ENCODE data around the gene GPATCH8. TPM values are rescaled to one million over a fixed set of nuclear protein-coding genes. Genes with fewer than 3 reads are reported as not detected.

The GPATCH8 gene
- total RNA-seq = 75.6 to 77.1 TPM (median 76.3 TPM) in 3 replicates

DNA sequence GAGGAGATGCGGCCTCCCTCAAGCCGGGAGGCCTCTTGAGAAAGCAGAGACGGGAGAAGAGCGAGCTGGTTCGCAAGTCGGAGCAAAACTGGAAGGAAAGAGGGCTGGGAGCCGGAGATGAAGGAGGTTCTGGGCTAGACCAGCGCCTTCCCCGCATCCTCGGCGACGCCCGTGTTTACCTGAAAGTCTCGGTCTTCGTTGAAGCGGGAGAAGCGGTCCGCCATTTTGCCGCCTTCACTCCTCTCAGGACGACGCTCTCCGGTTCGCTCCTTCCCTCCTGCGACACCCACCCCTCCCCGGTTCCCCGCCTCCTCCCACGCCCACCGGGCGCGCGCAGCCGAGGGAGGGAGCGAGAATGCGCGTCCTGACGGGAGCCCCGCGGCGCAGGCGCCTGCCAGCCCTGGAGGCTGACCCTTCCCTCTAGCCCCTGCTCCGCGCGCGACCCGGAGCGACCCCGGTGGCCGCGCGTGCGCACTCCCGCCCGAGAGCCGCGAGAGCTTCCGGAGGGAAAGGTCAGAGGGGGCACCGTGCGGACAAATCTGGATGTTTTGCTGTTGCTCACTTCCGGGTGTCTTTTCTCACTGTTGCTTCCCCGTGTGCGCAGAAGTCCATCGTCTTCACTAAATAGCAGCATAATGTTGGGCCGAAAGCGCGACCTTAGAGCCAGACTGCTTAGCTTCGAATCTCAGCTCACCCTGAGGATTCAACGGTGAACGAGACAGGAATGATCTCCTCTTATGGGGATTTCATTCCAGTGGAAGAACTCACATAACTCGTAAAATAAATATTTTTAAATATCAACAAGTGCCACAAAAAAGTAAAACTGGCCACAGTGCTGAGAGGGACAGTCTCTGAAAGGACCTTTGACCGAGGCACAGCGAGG, at the start of gene GPATCH8:
Gene GPATCH8, minus strand, starts transcription at position 260 of the 883 bp plus-strand sequence. Its CDS starts 36 bp downstream, at position 224.
- peaks cover 10% of the 10 kb centered on the region for H3K27me3 Mint-ChIP-seq (ENCODE audit: low read depth)
- no peaks in the 10 kb centered on the region for H3K36me3 Mint-ChIP-seq
- H3K4me3 Mint-ChIP-seq = peak within 1 kb of the TSS; percentile 99
- TF ChIP-seq, protein P1, sequence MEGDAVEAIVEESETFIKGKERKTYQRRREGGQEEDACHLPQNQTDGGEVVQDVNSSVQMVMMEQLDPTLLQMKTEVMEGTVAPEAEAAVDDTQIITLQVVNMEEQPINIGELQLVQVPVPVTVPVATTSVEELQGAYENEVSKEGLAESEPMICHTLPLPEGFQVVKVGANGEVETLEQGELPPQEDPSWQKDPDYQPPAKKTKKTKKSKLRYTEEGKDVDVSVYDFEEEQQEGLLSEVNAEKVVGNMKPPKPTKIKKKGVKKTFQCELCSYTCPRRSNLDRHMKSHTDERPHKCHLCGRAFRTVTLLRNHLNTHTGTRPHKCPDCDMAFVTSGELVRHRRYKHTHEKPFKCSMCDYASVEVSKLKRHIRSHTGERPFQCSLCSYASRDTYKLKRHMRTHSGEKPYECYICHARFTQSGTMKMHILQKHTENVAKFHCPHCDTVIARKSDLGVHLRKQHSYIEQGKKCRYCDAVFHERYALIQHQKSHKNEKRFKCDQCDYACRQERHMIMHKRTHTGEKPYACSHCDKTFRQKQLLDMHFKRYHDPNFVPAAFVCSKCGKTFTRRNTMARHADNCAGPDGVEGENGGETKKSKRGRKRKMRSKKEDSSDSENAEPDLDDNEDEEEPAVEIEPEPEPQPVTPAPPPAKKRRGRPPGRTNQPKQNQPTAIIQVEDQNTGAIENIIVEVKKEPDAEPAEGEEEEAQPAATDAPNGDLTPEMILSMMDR (IDR thresholded peaks at IDR 0.05; ENCODE audit: unreplicated experiment) = no peak
- DNase-seq (ENCODE audit: low spot score in 2 of 2, unreplicated experiment in 2 of 2) = peak; percentile 81 to 86
- peak within 1 kb of the TSS; percentile 99 for H3K27ac Mint-ChIP-seq
- H3K4me1 Mint-ChIP-seq = peaks cover 26% of the 10 kb centered on the region
- no peaks in the 10 kb centered on the region for H3K9me3 Mint-ChIP-seq

DNA sequence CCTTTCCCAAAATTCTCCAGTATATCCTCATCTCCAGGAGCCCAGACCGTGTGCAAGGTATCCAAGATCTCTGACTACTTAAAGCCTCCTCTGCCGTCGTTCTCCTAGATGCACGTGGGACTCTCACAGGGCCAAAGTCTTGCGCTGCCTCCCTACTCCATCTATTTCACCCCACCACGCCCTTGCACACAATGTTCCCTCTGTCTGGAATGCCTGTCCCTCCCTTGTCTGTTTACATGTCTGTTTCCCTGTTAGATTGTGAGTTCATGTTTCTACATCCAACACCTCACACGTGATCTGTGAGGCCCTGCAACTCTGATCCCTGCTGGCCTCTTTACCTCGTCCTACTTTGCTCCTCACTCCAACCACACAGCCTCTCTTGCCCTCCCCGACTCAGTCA, 49.2 kb upstream of the GPATCH8 start:
- DNase-seq (ENCODE audit: low spot score in 2 of 2, unreplicated experiment in 2 of 2) = no peak
- no peak overlapping the region for H3K27ac Mint-ChIP-seq
- H3K27me3 Mint-ChIP-seq (ENCODE audit: low read depth) = no peaks in the 10 kb centered on the region
- no peaks in the 10 kb centered on the region for H3K36me3 Mint-ChIP-seq
- no peaks in the 10 kb centered on the region for H3K9me3 Mint-ChIP-seq
- H3K4me3 Mint-ChIP-seq = no peak overlapping the region
- TF ChIP-seq, protein P1 (IDR thresholded peaks at IDR 0.05; ENCODE audit: unreplicated experiment) = no peak
- peaks cover 52% of the 10 kb centered on the region for H3K4me1 Mint-ChIP-seq

DNA sequence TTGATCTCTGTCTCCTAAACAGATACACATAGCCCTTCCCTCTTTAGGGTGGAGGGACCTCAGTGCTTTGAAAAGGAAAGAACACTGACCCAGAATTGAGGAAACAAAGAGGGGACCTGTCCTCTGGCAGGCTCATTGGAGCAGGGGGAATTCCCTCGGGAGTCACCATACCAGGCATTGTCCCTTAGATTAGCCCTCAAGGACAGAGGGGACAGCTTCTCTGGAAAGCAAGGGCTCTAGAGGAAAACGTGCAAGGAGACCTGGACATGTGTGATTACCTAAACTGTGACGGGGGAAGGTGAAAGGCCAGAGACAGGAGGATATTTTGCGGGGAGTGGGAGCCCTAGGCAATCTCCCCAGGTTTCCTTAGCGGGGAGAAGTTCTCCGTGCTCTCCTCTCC, 46.5 kb upstream of the GPATCH8 start:
- no peak for DNase-seq (ENCODE audit: low spot score in 2 of 2, unreplicated experiment in 2 of 2)
- H3K9me3 Mint-ChIP-seq = no peaks in the 10 kb centered on the region
- no peak overlapping the region for H3K4me3 Mint-ChIP-seq
- no peaks in the 10 kb centered on the region for H3K36me3 Mint-ChIP-seq
- TF ChIP-seq, protein P1 (IDR thresholded peaks at IDR 0.05; ENCODE audit: unreplicated experiment) = no peak
- no peaks in the 10 kb centered on the region for H3K27me3 Mint-ChIP-seq (ENCODE audit: low read depth)
- peaks cover 52% of the 10 kb centered on the region for H3K4me1 Mint-ChIP-seq
- peak overlapping the region; percentile 80 for H3K27ac Mint-ChIP-seq

DNA sequence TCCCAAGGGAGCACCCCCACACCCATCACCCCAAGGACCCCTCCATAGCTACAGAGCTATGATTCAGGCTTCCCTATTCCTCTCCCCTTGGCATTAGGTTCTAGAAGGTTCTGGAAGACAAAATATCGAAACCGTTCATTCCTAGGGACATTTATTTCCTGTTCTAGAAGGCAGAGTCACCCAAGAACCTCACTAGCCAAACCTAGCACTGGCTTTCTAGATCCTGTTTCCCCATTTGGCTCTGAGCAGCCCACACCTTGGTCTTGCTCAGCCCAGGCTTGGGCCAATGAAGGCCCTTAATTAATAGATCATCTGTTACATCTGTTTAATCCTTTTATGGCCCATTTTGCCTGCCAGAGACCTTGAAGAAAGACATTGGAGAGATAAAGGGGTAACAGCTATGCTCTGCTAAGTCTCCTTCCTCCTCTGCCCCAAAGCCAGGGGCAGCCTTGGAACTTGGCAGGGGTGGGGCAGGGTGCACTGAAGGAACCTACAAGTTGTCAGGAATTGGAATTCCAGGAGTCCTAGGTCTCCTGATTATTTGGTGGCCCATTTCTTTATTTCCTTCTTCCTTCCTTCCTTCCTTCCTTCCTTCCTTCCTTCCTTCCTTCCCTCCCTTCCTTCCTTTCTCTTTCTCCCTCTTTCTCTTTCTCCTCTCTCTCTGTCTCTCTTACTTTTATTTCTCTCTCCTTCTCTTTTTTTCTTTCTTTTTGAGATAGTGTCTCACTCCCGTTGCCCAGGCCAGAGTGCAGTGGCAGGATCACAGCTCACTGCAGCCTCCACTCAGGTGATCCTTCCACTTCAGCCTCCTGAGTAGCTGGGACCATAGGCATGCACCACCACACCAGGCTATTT, 45.4 kb upstream of the GPATCH8 start:
- H3K27ac Mint-ChIP-seq = peak overlapping the region; percentile 95
- no peaks in the 10 kb centered on the region for H3K27me3 Mint-ChIP-seq (ENCODE audit: low read depth)
- peaks cover 63% of the 10 kb centered on the region for H3K4me1 Mint-ChIP-seq
- H3K4me3 Mint-ChIP-seq = no peak overlapping the region
- no peaks in the 10 kb centered on the region for H3K36me3 Mint-ChIP-seq
- no peaks in the 10 kb centered on the region for H3K9me3 Mint-ChIP-seq
- no peak for DNase-seq (ENCODE audit: low spot score in 2 of 2, unreplicated experiment in 2 of 2)
- TF ChIP-seq, protein P1 (IDR thresholded peaks at IDR 0.05; ENCODE audit: unreplicated experiment) = no peak

DNA sequence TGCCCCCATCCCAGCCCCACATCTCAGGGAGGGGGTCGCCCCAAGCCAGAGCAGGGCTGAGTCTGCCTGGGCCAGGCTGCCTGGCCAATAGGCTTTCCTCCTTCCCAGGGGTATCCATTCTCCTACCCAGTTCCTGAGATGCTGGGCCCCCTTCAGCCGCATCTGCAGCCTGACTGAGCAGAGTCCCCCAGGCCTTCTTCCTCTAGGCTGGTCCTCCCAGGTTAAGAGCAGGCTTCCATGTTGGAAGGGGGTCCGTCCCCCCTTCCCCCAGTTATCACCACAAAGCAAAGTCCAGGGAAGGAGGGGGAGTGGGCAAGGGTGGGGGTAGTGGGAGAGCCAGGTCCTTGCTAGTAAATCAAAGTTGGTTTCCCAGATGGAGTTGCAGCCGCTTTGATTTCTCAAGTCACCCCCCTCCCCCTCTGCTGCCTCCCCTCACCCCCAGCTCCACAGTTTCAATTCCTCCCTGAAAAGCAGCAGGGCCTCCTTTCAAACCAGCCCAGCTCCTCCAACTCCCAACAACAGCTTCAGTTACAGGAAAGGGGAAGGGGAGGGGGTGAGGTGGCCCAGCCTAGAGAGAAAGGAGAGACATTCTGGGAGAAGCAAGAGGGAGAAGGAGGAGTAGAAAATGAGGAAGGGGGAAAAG, 44.5 kb upstream of the GPATCH8 start:
- H3K27me3 Mint-ChIP-seq (ENCODE audit: low read depth) = no peaks in the 10 kb centered on the region
- DNase-seq (ENCODE audit: low spot score in 2 of 2, unreplicated experiment in 2 of 2) = no peak
- H3K27ac Mint-ChIP-seq = peak overlapping the region; percentile 95
- no peaks in the 10 kb centered on the region for H3K9me3 Mint-ChIP-seq
- no peaks in the 10 kb centered on the region for H3K36me3 Mint-ChIP-seq
- H3K4me1 Mint-ChIP-seq = peaks cover 71% of the 10 kb centered on the region
- TF ChIP-seq, protein P1 (IDR thresholded peaks at IDR 0.05; ENCODE audit: unreplicated experiment) = no peak
- H3K4me3 Mint-ChIP-seq = no peak overlapping the region
